ENCODE measurements around the gene RMND5B.
"Not testable (repeated sequence)": the region's sequence is repeated elsewhere in the genome, so short reads cannot be mapped to it uniquely, and the experiment has no call there.

RMND5B gene

GRCh38 chr5:178130576-178131445 is at the start of gene RMND5B:
TSS of gene RMND5B (plus strand) at chr5:178131014. CDS start at chr5:178138120, 7,106 bp downstream.
- peak within 1 kb of the TSS; percentile 81 to 86 (median 85) for H3K4me3 Mint-ChIP-seq
- peaks cover 12% of the 10 kb centered on the region for H3K36me3 Mint-ChIP-seq (ENCODE audit: low read depth)
- H3K9me3 Mint-ChIP-seq, result no peaks in the 10 kb centered on the region
- peak within 1 kb of the TSS; percentile 73 to 96 (median 93) for H3K27ac Mint-ChIP-seq
- TF ChIP-seq CTCF (IDR thresholded peaks at IDR 0.05; ENCODE audit: unreplicated experiment in 3 of 3), result no peak
- no peaks in the 10 kb centered on the region for H3K27me3 Mint-ChIP-seq (ENCODE audit: low read depth)
- H3K4me1 Mint-ChIP-seq, result peaks cover 17% of the 10 kb centered on the region

- H3K27ac Mint-ChIP-seq, result no peak overlapping the region
- no peaks in the 10 kb centered on the region for H3K9me3 Mint-ChIP-seq
These were observed 49.1 kb upstream of the RMND5B start for GRCh38 chr5:178081571-178082243.

GRCh38 chr5:178083922-178084321 is 46.9 kb upstream of the RMND5B start:
- no peak for TF ChIP-seq CTCF (IDR thresholded peaks at IDR 0.05; ENCODE audit: unreplicated experiment in 3 of 3)
- Mint-ChIP-seq H3K4me3 (no peak overlapping the region), H3K4me1 (no peaks in the 10 kb centered on the region), H3K27ac (no peak overlapping the region), H3K27me3 (ENCODE audit: low read depth) (peaks cover 14% of the 10 kb centered on the region), H3K36me3 (ENCODE audit: low read depth) (no peaks in the 10 kb centered on the region), H3K9me3 (no peaks in the 10 kb centered on the region)

More at GRCh38 chr5:178081571-178082243, 49.1 kb upstream of the RMND5B start:
- Mint-ChIP-seq H3K27me3 (ENCODE audit: low read depth) (peaks cover 9% of the 10 kb centered on the region), H3K4me3 (no peak overlapping the region), H3K36me3 (ENCODE audit: low read depth) (no peaks in the 10 kb centered on the region), H3K4me1 (no peaks in the 10 kb centered on the region)
- no peak for TF ChIP-seq CTCF (IDR thresholded peaks at IDR 0.05; ENCODE audit: unreplicated experiment in 3 of 3)

GRCh38 chr5:178085316-178085715 is 45.5 kb upstream of the RMND5B start:
- Mint-ChIP-seq H3K27ac (no peak overlapping the region), H3K36me3 (ENCODE audit: low read depth) (no peaks in the 10 kb centered on the region), H3K27me3 (ENCODE audit: low read depth) (peaks cover 9% of the 10 kb centered on the region), H3K4me1 (no peaks in the 10 kb centered on the region), H3K4me3 (no peak overlapping the region), H3K9me3 (peaks cover 3% of the 10 kb centered on the region)
- TF ChIP-seq CTCF (IDR thresholded peaks at IDR 0.05; ENCODE audit: unreplicated experiment in 3 of 3), result no peak

GRCh38 chr5:178086266-178086665 is 44.5 kb upstream of the RMND5B start:
- no peak overlapping the region for H3K4me3 Mint-ChIP-seq
- no peak overlapping the region for H3K27ac Mint-ChIP-seq

GRCh38 chr5:178087199-178087598 is 43.6 kb upstream of the RMND5B start:
- H3K4me1 Mint-ChIP-seq; H3K9me3 Mint-ChIP-seq; H3K4me3 Mint-ChIP-seq; H3K36me3 Mint-ChIP-seq (ENCODE audit: low read depth); H3K27me3 Mint-ChIP-seq (ENCODE audit: low read depth); H3K27ac Mint-ChIP-seq: not testable (repeated sequence)

More at GRCh38 chr5:178086266-178086665, 44.5 kb upstream of the RMND5B start:
- H3K4me1 Mint-ChIP-seq, result no peaks in the 10 kb centered on the region
- no peak for TF ChIP-seq CTCF (IDR thresholded peaks at IDR 0.05; ENCODE audit: unreplicated experiment in 3 of 3)
- peaks cover 5% of the 10 kb centered on the region for H3K9me3 Mint-ChIP-seq
- H3K27me3 Mint-ChIP-seq (ENCODE audit: low read depth), result peaks cover 5% of the 10 kb centered on the region
- H3K36me3 Mint-ChIP-seq (ENCODE audit: low read depth), result no peaks in the 10 kb centered on the region
